Suppressor macrophage treated with lipopolysaccharide for 4 hours (primary cell): ENCODE data around the gene EZH1.
A peak's percentile ranks its signal among the peaks of the same experiment; 100 is the strongest.
"Not testable (repeated sequence)": the region's sequence is repeated elsewhere in the genome, so short reads cannot be mapped to it uniquely, and the experiment has no call there.

Experiments
- DNase-seq: peaks from one replicate; pipeline ENCODE4 v3.0.0-alpha.2; 2020

EZH1 gene

GRCh38 chr17:42665581-42666001 is 79.2 kb downstream of the EZH1 start:
- DNase-seq = no peak

- DNase-seq = no peak
Observed at GRCh38 chr17:42660692-42661345, 84.0 kb downstream of the EZH1 start.

GRCh38 chr17:42659932-42660274 is 84.9 kb downstream of the EZH1 start:
- not testable (repeated sequence) for DNase-seq

- peak; percentile 83 for DNase-seq
Observed at GRCh38 chr17:42659079-42659931, 85.5 kb downstream of the EZH1 start, which contains the start of gene TUBG2. Gene TUBG2 (plus strand): TSS chr17:42659284. CDS start chr17:42659504, 220 bp downstream.

GRCh38 chr17:42657824-42658588 is 86.8 kb downstream of the EZH1 start:
- DNase-seq = no peak

- DNase-seq = no peak
Observed at GRCh38 chr17:42655528-42655927, 89.3 kb downstream of the EZH1 start.

GRCh38 chr17:42653179-42654124 is 91.4 kb downstream of the EZH1 start:
- no peak for DNase-seq

GRCh38 chr17:42651392-42651791 is 93.4 kb downstream of the EZH1 start:
- DNase-seq = no peak
